Heart left ventricle (tissue), 16 donors: ENCODE measurements around the gene NRAP. TPM values are rescaled to one million over a fixed set of nuclear protein-coding genes. Genes with fewer than 3 reads are reported as not detected.

Experiments
- ATAC-seq, 4 donors: fragments of 200-7000 bp; cut with Tn5 transposase; one replicate each; pipeline ENCODE4 v1.9.1; 2020 to 2022; ENCODE audit warnings: moderate library complexity in 4 of 4, mild to moderate bottlenecking in 3 of 4, moderate number of reproducible peaks in 1 of 4
- DNase-seq, 5 donors: peaks; one replicate each; pipeline ENCODE4 v3.0.0-alpha.2; 2020
- H3K27ac ChIP-seq, 12 donors: fragments of 200-600 bp; sonication (generic) in 4 of 12; one replicate each; pipeline versions ENCODE4 v1.5.0 to v1.8.0; 2016 to 2022; ENCODE audit warnings: mild to moderate bottlenecking in 2 of 12
- H3K27me3 ChIP-seq, 9 donors: fragments of 200-600 bp; sonication (generic) in 2 of 9; one replicate each; pipeline versions ENCODE4 v1.5.1 to v1.8.0; 2016 to 2022; ENCODE audit warnings: mild to moderate bottlenecking in 3 of 9
- H3K36me3 ChIP-seq, 9 donors: fragments of 200-600 bp; sonication (generic) in 2 of 9; one replicate each; pipeline versions ENCODE4 v1.5.0 to v1.8.0; 2018 to 2022; ENCODE audit warnings: mild to moderate bottlenecking in 2 of 9
- H3K4me1 ChIP-seq, 12 donors: fragments of 200-600 bp; sonication (generic) in 4 of 12; one replicate each; pipeline versions ENCODE4 v1.5.0 to v1.8.0; 2016 to 2022; ENCODE audit warnings: mild to moderate bottlenecking in 3 of 12
- H3K4me3 ChIP-seq, 12 donors: fragments of 200-600 bp; sonication (generic) in 4 of 12; one replicate each; pipeline versions ENCODE4 v1.5.0 to v1.8.0; 2017 to 2022; ENCODE audit warnings: mild to moderate bottlenecking in 9 of 12, moderate library complexity in 4 of 12
- H3K9me3 ChIP-seq, 12 donors: fragments of 200-600 bp; sonication (generic) in 4 of 12; one replicate each; pipeline versions ENCODE4 v1.5.0 to v1.8.0; 2016 to 2022; ENCODE audit warnings: mild to moderate bottlenecking in 1 of 12
- CTCF ChIP-seq, 12 donors: fragments of 200-600 bp; sonication (generic) in 4 of 12; IDR thresholded peaks; one replicate each; pipeline versions ENCODE4 v1.5.0 to v1.8.0; 2018 to 2022; ENCODE audit warnings: antibody characterized with exemption in 12 of 12, mild to moderate bottlenecking in 5 of 12
- POLR2A ChIP-seq, 2 donors: fragments of 450-650 bp; IDR thresholded peaks; one replicate each; pipeline ENCODE4 v1.6.1; 2017; ENCODE audit warnings: antibody characterized with exemption in 2 of 2, mild to moderate bottlenecking in 2 of 2, moderate library complexity in 2 of 2
- WGBS, 4 donors: extraction: QIAGEN DNeasy Blood & Tissue Kit in 2 of 4; methylation state at CpG; one replicate each; pipeline versions ENCODE4 v1.1.5 to v1.1.7; 2013 to 2018; 5-methylcytosine and 5-hydroxymethylcytosine counted together
- intact Hi-C, 10 donors: fragments of 100-400 bp; cut with DNase I; formaldehyde crosslinking; loops; one replicate each; pipeline versions ENCODE4 v1.11.1 to v1.14.2; 2022
- long read RNA-seq, 3 donors: library from polyadenylated mRNA; unstranded; transcript quantifications; one replicate each; pipeline ENCODE4 v2.0.0, GENCODE V29; 2020 to 2021
- polyA plus RNA-seq, 2 donors: library from polyadenylated mRNA; stranded (reverse); fragments of 200-250 nt; gene quantifications; one replicate each; pipeline ENCODE4 v1.2.3, GENCODE V29; 2013
- total RNA-seq, 9 donors: library from RNA; depleted of rRNA in 2 of 9; stranded (reverse); fragments of >200 nt in 2 of 9; fragmentation: NEBNext Ultra II Directional in 3 of 9; extraction: Animal tissue kit (Norgen Biotek cat#: 25700) in 3 of 9; gene quantifications; one replicate each; pipeline versions ENCODE4 v1.1.0 to v1.2.4, GENCODE V29; 2016 to 2023
- donor health status: ischemic (EF 13 %, LVEDD 7.1; RV severe dilation, severe dysfunction).
- donor health status: healthy with polysubstance abuse.
- donor health status: DM: no; HTN: yes; CAD: no.
- donor health status: DM: no; HTN: no; CAD: no.
- donor health status: ischemic (EF 25% LVEDD 6.9; RV normal size, moderate dysfunction).
- donor health status: ischemic (EF 25% LVEDD 5.7; RV mildly dilated, moderate dysfunction).
- donor health status: healthy.
- donor health status: DM: yes; HTN: yes; CAD: no.
- donor health status: ischemic (EF 35%, LVEDD 5.7; RV mildly dilated, moderate dysfunction).
- donor health status: nonischemic (EF 11% LVEDD 7.7; RV severe dilation, severe dysfunction).
- donor health status: DM: yes; HTN: yes; CAD: no.
- donor health status: PGD.
- donor health status: ischemic (EF 29% LVEDD 5.4; RV normal size, mild dysfunction).
- donor health status: nonischemic (EF 23%, LVEDD 6.1; RV moderate dilation, normal function).

NRAP gene, protein sequence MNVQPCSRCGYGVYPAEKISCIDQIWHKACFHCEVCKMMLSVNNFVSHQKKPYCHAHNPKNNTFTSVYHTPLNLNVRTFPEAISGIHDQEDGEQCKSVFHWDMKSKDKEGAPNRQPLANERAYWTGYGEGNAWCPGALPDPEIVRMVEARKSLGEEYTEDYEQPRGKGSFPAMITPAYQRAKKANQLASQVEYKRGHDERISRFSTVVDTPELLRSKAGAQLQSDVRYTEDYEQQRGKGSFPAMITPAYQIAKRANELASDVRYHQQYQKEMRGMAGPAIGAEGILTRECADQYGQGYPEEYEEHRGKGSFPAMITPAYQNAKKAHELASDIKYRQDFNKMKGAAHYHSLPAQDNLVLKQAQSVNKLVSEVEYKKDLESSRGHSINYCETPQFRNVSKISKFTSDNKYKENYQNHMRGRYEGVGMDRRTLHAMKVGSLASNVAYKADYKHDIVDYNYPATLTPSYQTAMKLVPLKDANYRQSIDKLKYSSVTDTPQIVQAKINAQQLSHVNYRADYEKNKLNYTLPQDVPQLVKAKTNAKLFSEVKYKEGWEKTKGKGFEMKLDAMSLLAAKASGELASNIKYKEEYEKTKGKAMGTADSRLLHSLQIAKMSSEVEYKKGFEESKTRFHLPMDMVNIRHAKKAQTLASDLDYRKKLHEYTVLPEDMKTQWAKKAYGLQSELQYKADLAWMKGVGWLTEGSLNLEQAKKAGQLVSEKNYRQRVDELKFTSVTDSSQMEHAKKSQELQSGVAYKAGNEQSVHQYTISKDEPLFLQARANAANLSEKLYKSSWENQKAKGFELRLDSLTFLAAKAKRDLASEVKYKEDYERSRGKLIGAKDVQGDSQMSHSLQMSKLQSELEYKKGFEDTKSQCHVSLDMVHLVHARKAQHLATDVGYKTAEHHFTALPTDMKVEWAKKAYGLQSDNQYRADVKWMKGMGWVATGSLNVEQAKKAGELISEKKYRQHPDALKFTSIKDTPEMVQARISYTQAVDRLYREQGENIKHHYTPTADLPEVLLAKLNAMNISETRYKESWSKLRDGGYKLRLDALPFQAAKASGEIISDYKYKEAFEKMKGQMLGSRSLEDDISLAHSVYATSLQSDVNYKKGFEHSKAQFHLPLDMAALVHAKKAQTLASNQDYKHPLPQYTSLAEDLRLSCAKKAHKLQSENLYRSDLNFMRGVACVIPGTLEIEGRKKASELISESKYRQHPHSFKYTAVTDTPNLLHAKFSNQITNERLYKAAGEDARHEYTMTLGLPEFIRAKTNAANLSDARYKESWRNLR (N-terminal part only)
- 1,000 to 10,000 TPM in 6 of 9 donors, 100 to 1,000 TPM in 3; 651 to 2,789 (median 1,196) TPM for total RNA-seq
- 100 to 1,000 TPM; 278 to 301 TPM for polyA plus RNA-seq
- long read RNA-seq, donor 1, full-length matches to known transcripts: 38 of 1,051 reads
- long read RNA-seq, donor 1, partial matches to known transcripts: 931 of 1,051 reads
- long read RNA-seq, donor 1, other reads (novel, unspliced or antisense): 82 of 1,051 reads
- long read RNA-seq, donor 2, full-length matches to known transcripts: 34 of 4,974 reads
- long read RNA-seq, donor 2, partial matches to known transcripts: 4,716 of 4,974 reads
- long read RNA-seq, donor 2, other reads (novel, unspliced or antisense): 224 of 4,974 reads
- long read RNA-seq, donor 3, full-length matches to known transcripts: 31 of 740 reads
- long read RNA-seq, donor 3, partial matches to known transcripts: 626 of 740 reads
- long read RNA-seq, donor 3, other reads (novel, unspliced or antisense): 83 of 740 reads

DNA sequence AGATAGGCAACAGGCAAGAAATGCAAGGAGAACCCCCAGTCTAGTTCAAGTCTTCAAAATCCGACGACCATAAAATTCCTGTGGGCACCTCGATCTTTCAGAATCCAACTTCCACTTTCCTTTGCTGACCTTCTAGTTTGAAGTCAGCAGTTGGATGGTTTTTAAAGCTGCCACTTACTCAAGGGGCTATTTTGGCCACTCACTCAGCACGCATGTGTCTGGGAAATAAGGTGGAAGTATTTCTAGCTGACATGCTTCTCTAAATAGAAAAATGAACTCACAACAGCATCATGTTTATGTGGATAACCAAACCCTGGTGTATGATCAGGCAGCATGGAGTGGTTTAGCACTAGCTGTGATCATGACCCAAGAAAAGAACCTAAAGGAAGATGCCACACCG lies at the start of gene NRAP:
TSS of gene NRAP (minus strand) at position 134 of the 400 bp plus-strand sequence. CDS start 159 bp downstream, outside the sequence.
- intact Hi-C loops: no loop called here
- H3K27ac ChIP-seq: peak within 1 kb of the TSS; percentile 66 to 98 (median 89)
- WGBS, 4 donors: 48 to 61% (median 57%) methylated on average over 5 of the region's 5 CpGs
- DNase-seq: peak in 3 of 5 donors; percentile 51 to 55 (median 52)
- H3K9me3 ChIP-seq: no peaks in the 10 kb centered on the region
- no peaks in the 10 kb centered on the region for H3K27me3 ChIP-seq
- peaks cover 0 to 23% (median 0%) of the 10 kb centered on the region in 9 donors for H3K36me3 ChIP-seq
- peak; percentile 63 to 75 (median 74) for ATAC-seq
- H3K4me3 ChIP-seq: peak within 1 kb of the TSS; percentile 25 to 68 (median 50)
- TF ChIP-seq POLR2A (IDR thresholded peaks at IDR 0.05): peak; percentile 50 to 70
- TF ChIP-seq CTCF (IDR thresholded peaks at IDR 0.05): no peak
- H3K4me1 ChIP-seq: peaks cover 0 to 14% (median 0%) of the 10 kb centered on the region in 12 donors

DNA sequence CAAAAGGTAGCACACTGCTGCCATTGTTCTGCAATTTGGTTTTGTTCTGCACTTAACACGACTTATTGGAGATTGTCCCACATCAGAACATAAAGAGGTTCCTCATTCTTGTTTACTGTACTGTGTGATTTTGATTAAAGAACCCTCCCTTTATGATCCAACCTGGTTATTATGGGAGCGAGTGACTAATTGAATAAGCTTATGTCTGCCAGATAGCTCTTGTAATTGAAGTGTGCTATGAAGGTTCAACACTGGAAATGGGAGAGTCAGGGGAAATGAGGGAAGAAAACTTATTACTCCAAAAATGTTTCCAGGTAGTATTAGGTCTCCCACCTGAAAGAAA lies 49.8 kb upstream of the NRAP start:
- H3K27me3 ChIP-seq: no peaks in the 10 kb centered on the region
- TF ChIP-seq POLR2A (IDR thresholded peaks at IDR 0.05): no peak
- no peak for ATAC-seq
- 78 to 88% (median 84%) methylated on average over 2 of the region's 2 CpGs for WGBS, 4 donors
- peaks cover 0 to 26% (median 9%) of the 10 kb centered on the region in 9 donors for H3K36me3 ChIP-seq
- H3K27ac ChIP-seq: no peak overlapping the region
- H3K9me3 ChIP-seq: peaks cover 0 to 4% (median 0%) of the 10 kb centered on the region in 12 donors
- intact Hi-C loops: loop anchor here in 1 of 10 donors (10.0 kb wide), 1 partner anchor 71 kb away; no protein-coding TSS in a partner anchor
- no peak overlapping the region for H3K4me3 ChIP-seq
- no peak for DNase-seq
- H3K4me1 ChIP-seq: peaks cover 0 to 25% (median 5%) of the 10 kb centered on the region in 12 donors

DNA sequence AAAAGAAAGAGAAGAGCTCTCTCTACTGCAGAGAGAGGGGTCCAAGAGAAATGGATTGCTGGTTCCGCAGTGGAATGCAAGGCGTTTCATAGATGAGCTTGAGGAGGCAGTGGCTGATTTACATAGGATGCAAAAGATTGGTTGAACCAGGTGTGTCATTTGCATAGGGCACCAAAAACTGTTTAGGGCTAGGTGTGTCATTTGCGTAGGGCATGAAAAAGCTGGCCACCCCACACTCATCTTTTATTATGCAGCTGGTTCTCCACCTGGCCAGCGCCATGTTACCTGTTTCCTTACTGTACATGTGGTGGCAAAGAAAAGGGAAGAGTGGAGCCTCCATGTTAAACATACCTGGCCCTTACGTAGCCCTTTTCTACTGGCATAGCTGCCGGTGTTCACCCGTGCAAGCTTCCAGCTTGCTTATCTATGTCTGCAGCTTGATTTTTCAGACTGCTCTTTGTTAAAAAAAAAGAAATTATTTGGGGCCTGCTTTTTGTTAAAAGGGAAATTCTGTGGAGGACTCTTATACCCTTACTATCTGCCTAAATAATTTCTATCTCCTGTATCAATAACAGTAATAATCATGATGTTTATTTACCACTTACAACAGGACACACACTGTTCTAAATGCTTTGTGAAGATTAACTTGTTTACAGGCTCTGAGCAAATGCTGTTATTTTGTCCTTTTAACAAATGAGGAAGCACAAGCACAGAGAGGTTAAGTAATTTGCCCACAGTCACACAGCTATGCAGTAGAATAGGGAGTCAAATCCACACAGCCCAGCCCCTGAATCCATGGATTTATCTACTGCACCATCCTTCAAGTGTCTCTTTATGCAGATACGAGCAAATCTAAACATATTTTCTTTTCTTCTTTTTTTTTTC lies 49.2 kb upstream of the NRAP start:
- intact Hi-C loops: loop anchor here in 1 of 10 donors (10.0 kb wide), 1 partner anchor 72 kb away; no protein-coding TSS in a partner anchor
- TF ChIP-seq CTCF (IDR thresholded peaks at IDR 0.05) (no peak), POLR2A (IDR thresholded peaks at IDR 0.05) (no peak)
- Histone ChIP-seq H3K27me3 (no peaks in the 10 kb centered on the region), H3K4me3 (no peak overlapping the region), H3K4me1 (peaks cover 0 to 25% (median 5%) of the 10 kb centered on the region in 12 donors), H3K27ac (no peak overlapping the region), H3K9me3 (peaks cover 0 to 1% (median 0%) of the 10 kb centered on the region in 12 donors), H3K36me3 (peaks cover 0 to 25% (median 9%) of the 10 kb centered on the region in 9 donors)
- WGBS, 4 donors: 78 to 93% (median 84%) methylated on average over 8 of the region's 8 CpGs
- no peak for ATAC-seq
- DNase-seq: no peak
